Activated T-cell treated with anti-CD3 and anti-CD28 coated beads, Interleukin-2, amount 50 U/mL, for 4 hours (primary cell): ENCODE measurements around the gene LPCAT1. TPM values are rescaled to one million over a fixed set of nuclear protein-coding genes. Genes with fewer than 3 reads are reported as not detected.

Experiments used
- ATAC-seq, 2 donors: fragments of 200-7000 bp; cut with Tn5 transposase; one replicate each; pipeline ENCODE4 v1.10.0; 2021
- DNase-seq: peaks from one replicate; pipeline ENCODE4 v3.0.0-alpha.2; 2020
- H3K27me3 Mint-ChIP-seq: one replicate; pipeline ENCODE4 v1.8.0; 2021; ENCODE audit warnings: low read depth, mixed read lengths
- H3K36me3 Mint-ChIP-seq: one replicate; pipeline ENCODE4 v1.8.0; 2022; ENCODE audit warnings: mixed read lengths; ENCODE audit not compliant: insufficient read depth
- H3K4me1 Mint-ChIP-seq: one replicate; pipeline ENCODE4 v1.8.0; 2021; ENCODE audit warnings: low read depth, mixed read lengths
- H3K4me3 Mint-ChIP-seq: one replicate; pipeline ENCODE4 v1.8.0; 2021; ENCODE audit warnings: mild to moderate bottlenecking, moderate library complexity, mixed read lengths
- H3K9me3 Mint-ChIP-seq: one replicate; pipeline ENCODE4 v1.8.0; 2021; ENCODE audit warnings: mixed read lengths
- total RNA-seq, 3 donors: library from RNA; stranded (reverse); gene quantifications; one replicate each; pipeline ENCODE4 v1.2.1, GENCODE V29; 2021

Gene LPCAT1
- total RNA-seq, 3 donors from 2014 or later = 60.6 to 76.8 (median 65.7) TPM

DNA sequence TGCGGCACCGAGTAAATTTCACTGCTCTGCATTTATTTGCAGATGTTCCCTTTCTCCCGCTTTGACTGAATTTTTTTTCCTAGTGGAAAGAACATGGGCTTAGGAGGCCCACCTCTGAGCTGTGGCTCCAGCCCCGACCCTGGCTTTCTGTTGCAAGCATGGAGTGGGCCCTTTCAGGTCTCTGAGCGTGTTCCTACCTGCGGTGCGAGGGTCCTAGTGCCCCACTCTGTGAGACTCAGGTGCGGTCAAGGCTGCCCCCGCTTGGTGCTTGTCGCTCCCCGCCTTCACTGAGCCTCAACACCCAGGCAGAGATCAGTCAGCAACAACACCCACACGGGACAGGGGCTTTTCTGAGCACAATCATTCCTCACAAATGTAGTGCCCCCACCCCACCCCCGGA lies 110.5 kb downstream of the LPCAT1 start:
- ATAC-seq (no peak), DNase-seq (no peak)
- H3K27me3 Mint-ChIP-seq = peaks cover 20% of the 10 kb centered on the region
- no peaks in the 10 kb centered on the region for H3K36me3 Mint-ChIP-seq
- no peaks in the 10 kb centered on the region for H3K9me3 Mint-ChIP-seq
- no peak overlapping the region for H3K4me3 Mint-ChIP-seq
- H3K4me1 Mint-ChIP-seq = no peaks in the 10 kb centered on the region

DNA sequence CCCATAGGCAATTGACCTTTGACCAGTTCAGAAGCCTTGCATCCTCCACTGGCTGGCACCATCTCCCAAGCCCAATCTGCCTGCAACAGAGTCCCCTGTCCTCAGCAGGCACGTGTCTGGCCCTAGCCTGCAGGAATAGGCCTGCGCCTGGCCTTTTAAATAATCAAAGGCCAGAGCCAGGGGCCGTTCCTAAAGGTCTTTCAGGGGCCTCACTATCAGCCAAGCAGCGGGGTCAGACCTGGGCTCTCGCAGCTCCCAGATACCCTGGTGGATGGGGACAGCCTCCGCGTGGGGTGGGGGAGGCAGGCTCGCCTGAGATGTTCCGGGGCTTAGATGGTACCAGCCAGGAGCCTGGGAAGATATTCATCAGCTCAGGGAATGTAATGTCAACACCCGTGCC lies 111.1 kb downstream of the LPCAT1 start:
- Mint-ChIP-seq H3K36me3 (no peaks in the 10 kb centered on the region), H3K4me1 (no peaks in the 10 kb centered on the region)
- no peak for DNase-seq

DNA sequence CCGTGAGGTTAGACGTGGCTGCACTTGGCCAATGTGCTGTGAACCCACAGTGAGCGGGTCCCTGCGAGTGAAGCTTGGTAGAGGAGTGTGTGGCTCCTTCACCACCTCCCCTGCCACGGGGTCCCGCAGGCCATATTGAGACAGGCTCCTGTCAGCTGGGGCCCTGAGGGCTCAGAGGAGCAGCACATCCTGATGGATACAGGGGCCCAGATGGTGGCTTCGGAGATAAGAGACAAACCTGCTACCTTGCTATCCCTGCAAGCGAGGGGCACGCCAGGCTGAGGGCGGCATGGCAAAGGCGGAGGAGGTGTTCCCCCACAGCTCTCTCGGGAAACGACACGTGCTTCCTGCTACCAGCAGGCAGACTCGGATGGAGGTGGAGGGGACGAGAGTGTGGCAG lies 111.6 kb downstream of the LPCAT1 start:
- ATAC-seq (no peak), DNase-seq (no peak)
- H3K36me3 Mint-ChIP-seq = no peaks in the 10 kb centered on the region
- H3K4me1 Mint-ChIP-seq = no peaks in the 10 kb centered on the region
- H3K27me3 Mint-ChIP-seq = peaks cover 22% of the 10 kb centered on the region
- H3K4me3 Mint-ChIP-seq = no peak overlapping the region
- H3K9me3 Mint-ChIP-seq = no peaks in the 10 kb centered on the region

More for the DNA sequence above, 111.1 kb downstream of the LPCAT1 start:
- no peaks in the 10 kb centered on the region for H3K9me3 Mint-ChIP-seq
- H3K4me3 Mint-ChIP-seq = no peak overlapping the region
- no peak for ATAC-seq
- H3K27me3 Mint-ChIP-seq = peaks cover 20% of the 10 kb centered on the region

Other genes with a start within 250 kb of the LPCAT1 start
- gene TERT, start 228.9 kb downstream of the LPCAT1 start, total RNA-seq = 10 to 100 TPM in 2 of 3 donors, 1 to 10 TPM in 1; 9.5 to 16.7 (median 10.5) TPM
- gene CLPTM1L, start 178.9 kb downstream of the LPCAT1 start, total RNA-seq = 100 to 1,000 TPM; 143 to 150 (median 145) TPM
- not detected for gene SLC6A3, start 78.5 kb downstream of the LPCAT1 start, total RNA-seq